Stimulated activated effector memory CD8-positive, alpha-beta T cell treated with anti-CD3 and anti-CD28 coated beads, Interleukin-12 subunit alpha, Interleukin-12 subunit beta, amount 100 ng/mL, for 72 hours (primary cell): ENCODE data around the gene ETHE1.

Source experiments
- ATAC-seq: fragments of 150-1000 bp; cut with Tn5 transposase; 2 replicates; pipeline ENCODE4 v1.10.0; 2021
- DNase-seq, 2 donors: peaks; one replicate each; pipeline ENCODE4 v3.0.0; 2021 to 2022; ENCODE audit warnings: low spot score in 2 of 2
- H3K27ac Mint-ChIP-seq: one replicate; pipeline ENCODE4 v1.8.0; 2022; ENCODE audit warnings: mild to moderate bottlenecking, mixed read lengths
- H3K36me3 Mint-ChIP-seq: one replicate; pipeline ENCODE4 v1.8.0; 2022; ENCODE audit warnings: mild to moderate bottlenecking, mixed read lengths
- H3K4me1 Mint-ChIP-seq: one replicate; pipeline ENCODE4 v1.8.0; 2022; ENCODE audit warnings: mixed read lengths
- H3K4me3 Mint-ChIP-seq: one replicate; pipeline ENCODE4 v1.8.0; 2022; ENCODE audit warnings: mild to moderate bottlenecking, mixed read lengths
- H3K9me3 Mint-ChIP-seq: one replicate; pipeline ENCODE4 v1.8.0; 2022; ENCODE audit warnings: mixed read lengths

The ETHE1 gene, protein sequence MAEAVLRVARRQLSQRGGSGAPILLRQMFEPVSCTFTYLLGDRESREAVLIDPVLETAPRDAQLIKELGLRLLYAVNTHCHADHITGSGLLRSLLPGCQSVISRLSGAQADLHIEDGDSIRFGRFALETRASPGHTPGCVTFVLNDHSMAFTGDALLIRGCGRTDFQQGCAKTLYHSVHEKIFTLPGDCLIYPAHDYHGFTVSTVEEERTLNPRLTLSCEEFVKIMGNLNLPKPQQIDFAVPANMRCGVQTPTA

DNA sequence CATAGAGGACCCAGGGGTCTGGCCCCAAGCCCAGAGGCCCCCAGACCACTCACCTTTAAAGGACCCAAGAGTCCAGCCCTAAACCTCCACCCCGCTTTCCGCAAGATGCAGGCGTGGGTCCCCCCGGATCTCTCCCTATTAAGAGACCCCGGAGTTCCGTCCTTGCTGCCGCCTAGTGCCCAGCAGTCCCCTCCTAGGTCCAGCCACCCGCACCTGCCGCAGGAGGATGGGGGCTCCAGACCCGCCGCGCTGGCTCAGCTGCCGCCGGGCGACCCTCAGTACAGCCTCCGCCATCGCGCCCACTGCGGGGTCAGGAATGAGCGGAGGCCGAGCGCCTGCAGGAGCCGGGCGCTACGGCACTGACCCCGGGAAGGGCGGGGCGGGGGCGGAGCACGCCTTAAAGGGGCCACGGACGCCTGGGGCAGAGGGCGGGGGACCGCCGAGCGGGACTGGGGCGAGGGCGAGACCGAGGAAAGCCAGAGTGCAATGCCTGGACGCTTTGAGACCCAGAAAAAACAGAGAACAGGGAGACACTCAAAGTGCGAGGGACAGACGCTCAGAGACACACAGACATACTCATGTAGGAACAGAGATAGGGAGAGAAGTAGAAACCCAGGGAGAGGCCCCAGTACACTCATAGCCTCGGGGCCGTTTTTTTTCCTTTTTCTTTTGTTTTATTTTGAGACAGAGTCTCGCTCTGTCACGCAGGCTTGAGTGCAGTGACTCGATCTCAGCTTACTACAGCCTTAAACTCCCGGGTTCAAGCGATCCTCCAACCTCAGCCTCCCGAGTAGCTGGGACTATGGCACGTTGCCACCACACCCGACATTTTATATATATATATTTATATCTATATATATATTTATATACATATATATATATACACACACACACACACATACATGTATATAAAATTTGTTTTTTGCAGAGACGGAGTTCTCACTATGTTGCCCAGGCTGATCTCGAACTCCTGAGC lies at the start of gene ETHE1:
Gene ETHE1 (minus strand): TSS at position 318 of the 976 bp plus-strand sequence. CDS start 24 bp downstream, at position 294.
- Mint-ChIP-seq H3K27ac (peak within 1 kb of the TSS; percentile 63), H3K4me1 (peaks cover 32% of the 10 kb centered on the region), H3K9me3 (no peaks in the 10 kb centered on the region), H3K36me3 (peaks cover 17% of the 10 kb centered on the region), H3K4me3 (peak within 1 kb of the TSS; percentile 92)
- peak; percentile 85 for ATAC-seq
- peak; percentile 62 to 91 for DNase-seq

DNA sequence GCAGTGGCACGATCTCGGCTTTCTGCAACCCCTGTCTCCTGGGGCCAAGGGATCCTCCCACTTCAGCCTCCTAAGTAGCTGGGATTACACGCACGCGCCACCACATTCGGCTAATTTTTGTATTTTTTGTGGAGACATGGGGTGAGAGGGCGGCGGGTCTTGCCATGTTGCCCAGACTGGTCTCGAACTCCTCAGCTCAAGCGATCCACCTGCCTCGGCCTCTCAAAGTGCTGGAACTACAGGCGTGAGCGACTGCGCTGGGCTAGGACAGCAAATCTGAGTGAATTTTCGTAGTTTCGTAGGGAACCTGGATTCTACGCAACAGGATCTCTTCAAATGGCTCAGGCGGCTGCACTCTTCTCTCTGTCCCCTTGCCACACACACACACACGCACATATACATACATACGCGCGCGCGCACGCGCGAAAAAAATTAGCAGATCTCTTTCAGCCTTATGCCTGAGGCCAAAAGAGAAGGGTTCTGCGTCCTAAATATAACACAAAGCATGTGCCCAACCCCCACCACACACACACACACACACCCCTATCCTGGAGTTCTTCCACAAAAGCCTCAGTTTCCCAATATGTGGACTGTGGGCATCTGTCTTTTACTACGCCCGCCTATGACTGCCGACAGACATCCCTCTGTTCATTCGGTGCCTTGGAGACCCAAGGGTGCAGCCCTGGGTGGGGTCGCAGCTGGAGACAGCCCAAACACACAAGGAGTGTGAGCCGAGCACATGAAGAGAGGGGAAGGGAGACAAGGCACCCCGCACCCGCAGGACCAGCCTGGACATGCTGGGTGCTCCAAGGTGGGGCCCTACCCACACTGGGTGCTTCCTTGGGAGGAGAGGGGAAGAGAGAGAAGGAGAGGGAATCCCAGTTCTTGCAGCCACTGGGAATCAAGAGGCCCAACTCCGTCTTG lies 49.2 kb upstream of the ETHE1 start:
- ATAC-seq: no peak
- no peak for DNase-seq
- Mint-ChIP-seq H3K4me3 (peak overlapping the region; percentile 99), H3K36me3 (peaks cover 15% of the 10 kb centered on the region), H3K27ac (peak overlapping the region; percentile 98), H3K9me3 (no peaks in the 10 kb centered on the region), H3K4me1 (peaks cover 58% of the 10 kb centered on the region)

DNA sequence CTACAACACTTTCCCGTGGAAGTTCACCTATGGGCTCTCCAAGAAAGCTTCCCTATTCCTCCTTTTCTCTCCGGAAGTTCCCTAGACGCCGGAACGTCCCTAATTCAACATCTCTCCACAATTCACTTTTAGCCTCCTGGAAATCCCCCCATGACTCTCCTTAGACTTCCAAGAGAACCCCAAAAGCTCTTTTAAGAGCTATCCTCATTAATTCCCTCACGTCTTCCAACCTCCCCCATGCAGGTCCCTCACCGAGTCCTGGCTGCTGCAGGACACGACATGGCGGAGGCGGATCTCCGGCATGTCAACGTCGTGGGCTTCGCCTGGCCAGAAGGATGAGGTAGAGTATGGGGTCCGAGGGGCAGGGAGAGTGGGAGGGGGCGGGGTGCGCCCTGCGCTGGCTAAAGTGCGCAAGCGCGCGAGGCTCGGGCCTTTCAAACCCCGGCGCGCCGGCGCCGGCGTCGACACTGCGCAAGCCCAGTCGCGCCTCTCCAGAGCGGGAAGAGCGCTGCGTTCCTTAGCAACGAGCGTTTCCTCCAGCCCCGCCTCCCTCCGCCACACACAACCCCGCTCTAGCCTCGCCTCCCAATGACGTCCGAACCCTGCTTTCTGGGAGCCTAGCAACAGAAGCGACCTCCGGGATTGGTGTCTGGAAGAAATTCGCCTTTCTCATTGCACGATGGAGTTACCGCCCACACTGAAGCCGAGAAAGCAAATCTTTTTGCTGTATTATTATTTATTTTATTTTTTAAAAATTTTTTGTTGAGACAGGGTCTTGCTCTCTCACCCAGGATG lies 48.4 kb upstream of the ETHE1 start, which contains the start of the genes PINLYP and XRCC1:
Gene PINLYP (plus strand): TSS at position 646 of the 795 bp plus-strand sequence. CDS start 1,391 bp downstream, outside the sequence.
Gene XRCC1 (minus strand): TSS at position 372 of the 795 bp plus-strand sequence. CDS start 69 bp downstream, at position 303.
- Mint-ChIP-seq H3K4me1 (peaks cover 62% of the 10 kb centered on the region), H3K36me3 (peaks cover 15% of the 10 kb centered on the region), H3K4me3 (peak within 1 kb of the TSS; percentile 99), H3K27ac (peak within 1 kb of the TSS; percentile 98), H3K9me3 (no peaks in the 10 kb centered on the region)
- peak; percentile 77 to 94 for DNase-seq
- peak; percentile 99 for ATAC-seq

DNA sequence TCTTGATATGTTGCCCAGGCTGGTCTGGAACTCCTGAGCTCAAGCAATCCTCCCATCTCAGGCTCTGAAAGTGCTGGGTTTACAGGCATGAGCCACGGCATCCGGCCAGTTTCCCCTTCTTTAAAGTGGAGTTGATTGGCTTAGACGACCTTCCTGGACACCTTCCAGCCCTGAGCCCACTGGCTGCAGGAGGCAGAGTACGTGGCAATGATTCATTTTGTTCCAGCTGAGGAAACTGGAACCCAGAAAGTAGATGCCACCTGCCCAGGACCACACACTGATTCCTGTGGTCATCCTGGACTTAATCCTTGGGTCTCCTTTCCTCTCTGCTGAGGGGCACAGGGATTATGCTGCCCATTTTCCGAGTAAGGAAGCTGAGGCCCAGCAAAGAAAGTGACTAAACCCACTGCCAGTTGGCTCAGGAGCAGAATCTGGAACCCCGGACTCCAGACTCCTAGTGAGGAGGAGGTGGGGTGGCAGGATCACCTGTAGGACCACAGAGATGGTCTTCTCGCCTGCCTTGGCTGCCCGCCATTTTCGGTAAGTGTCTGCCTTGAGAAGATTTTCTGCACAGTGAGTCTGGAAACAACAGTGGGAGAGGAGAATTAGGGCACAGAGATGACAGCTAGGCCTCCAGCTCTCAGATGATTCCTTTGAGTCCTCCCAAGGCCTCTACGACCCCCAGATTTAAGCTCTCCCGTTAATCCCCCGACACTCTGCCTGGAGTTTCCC lies 47.6 kb upstream of the ETHE1 start:
- no peaks in the 10 kb centered on the region for H3K9me3 Mint-ChIP-seq
- H3K4me3 Mint-ChIP-seq: peak overlapping the region; percentile 99
- H3K4me1 Mint-ChIP-seq: peaks cover 62% of the 10 kb centered on the region

DNA sequence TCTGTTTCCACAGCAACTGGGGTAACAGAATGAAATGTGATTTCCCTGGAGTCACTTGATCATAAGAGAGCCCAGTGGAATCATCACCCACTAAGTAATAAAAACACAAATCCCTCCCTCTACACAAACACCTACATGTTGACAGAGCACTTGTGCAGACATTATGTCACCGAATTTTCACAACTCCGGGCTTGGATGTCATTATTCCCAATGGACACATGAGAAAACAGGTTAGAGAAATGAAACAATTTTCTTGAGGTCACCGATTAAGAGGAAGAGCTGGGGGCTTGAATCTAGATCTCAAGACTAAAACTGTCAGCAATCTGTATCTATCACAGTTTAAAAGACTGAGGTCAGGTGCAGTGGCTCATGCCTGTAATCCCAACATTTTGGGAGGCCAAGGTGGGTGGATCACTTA lies 45.2 kb upstream of the ETHE1 start:
- peak overlapping the region; percentile 76 for H3K27ac Mint-ChIP-seq
- peaks cover 10% of the 10 kb centered on the region for H3K36me3 Mint-ChIP-seq
- H3K4me1 Mint-ChIP-seq: peaks cover 47% of the 10 kb centered on the region
- H3K4me3 Mint-ChIP-seq: no peak overlapping the region
- ATAC-seq (no peak), DNase-seq (no peak)
- H3K9me3 Mint-ChIP-seq: no peaks in the 10 kb centered on the region

More for the DNA sequence above, 47.6 kb upstream of the ETHE1 start:
- ATAC-seq (no peak), DNase-seq (no peak)
- Mint-ChIP-seq H3K36me3 (peaks cover 15% of the 10 kb centered on the region), H3K27ac (peak overlapping the region; percentile 98)

DNA sequence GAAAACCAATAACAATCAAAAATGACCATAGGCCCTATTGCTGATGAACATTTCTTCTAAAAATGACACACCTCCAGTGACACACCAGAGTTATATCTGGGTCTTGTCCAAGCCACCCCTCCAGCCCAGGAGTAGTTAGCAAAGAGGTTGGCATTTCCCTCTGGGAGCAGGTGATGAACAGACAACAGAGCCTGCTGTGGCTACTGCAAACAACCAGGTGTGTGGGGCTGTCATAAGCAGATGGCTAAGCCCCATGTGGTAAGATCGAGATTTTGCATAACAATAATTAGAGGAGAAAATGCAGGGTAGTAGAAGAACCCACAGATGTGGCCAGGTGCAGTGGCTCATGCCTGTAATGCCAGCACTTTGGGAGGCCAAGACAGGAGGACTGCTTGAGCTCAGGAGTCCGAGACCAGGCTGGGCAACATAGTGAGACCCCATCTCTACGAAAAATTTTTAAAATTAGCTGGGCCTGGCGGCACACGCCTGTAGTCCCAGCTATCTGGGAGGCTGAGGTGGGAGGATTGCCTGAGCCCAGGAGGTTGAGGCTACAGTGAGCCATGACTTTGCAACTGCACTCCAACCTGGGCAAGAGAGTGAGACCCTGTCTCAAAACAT lies 43.3 kb upstream of the ETHE1 start:
- Mint-ChIP-seq H3K36me3 (peaks cover 4% of the 10 kb centered on the region), H3K4me3 (no peak overlapping the region), H3K4me1 (peaks cover 36% of the 10 kb centered on the region), H3K27ac (peak overlapping the region; percentile 65), H3K9me3 (no peaks in the 10 kb centered on the region)
- DNase-seq: no peak
- no peak for ATAC-seq

DNA sequence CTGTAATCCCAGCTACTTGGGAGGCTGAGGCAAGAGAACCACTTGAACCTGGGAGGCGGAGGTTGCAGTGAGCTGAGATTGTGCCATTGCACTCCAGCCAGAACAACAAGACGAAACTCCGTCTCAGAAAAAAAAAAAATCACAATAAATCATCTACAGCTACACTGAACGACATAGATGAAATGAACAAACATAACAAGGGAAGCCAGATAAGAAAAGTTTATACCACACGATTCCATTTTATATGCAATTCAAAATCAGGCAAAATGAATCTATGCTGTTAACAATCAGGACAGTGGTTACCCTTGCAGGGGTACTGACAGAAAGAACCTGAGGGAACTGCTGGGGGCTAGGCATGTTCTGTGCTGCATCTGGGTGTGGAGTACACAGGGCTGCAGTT lies 42.7 kb upstream of the ETHE1 start:
- H3K4me1 Mint-ChIP-seq: peaks cover 36% of the 10 kb centered on the region

DNA sequence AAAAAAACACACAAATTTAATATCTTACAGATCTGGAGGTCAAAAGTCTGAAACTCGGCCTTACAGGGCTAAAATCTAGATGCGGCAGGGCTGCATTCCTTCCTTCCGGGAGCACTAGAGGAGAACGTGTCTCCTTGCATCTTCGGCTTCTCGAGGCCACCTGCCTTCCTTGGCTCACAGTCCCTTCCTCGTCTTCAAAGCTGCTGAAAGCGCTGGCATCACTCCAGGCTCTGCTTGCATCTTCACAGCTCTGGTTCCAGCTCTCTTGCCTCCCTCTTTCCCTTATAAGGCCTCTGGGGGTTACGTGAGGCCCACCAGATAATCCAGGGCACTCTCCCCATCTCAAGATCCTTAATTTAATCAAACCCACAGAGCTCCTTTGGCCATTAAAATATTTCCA lies 37.8 kb upstream of the ETHE1 start:
- no peak overlapping the region for H3K4me3 Mint-ChIP-seq
- peak overlapping the region; percentile 93 for H3K27ac Mint-ChIP-seq
- no peaks in the 10 kb centered on the region for H3K9me3 Mint-ChIP-seq
- H3K36me3 Mint-ChIP-seq: peaks cover 38% of the 10 kb centered on the region
- H3K4me1 Mint-ChIP-seq: peaks cover 55% of the 10 kb centered on the region
- no peak for ATAC-seq
- DNase-seq: no peak

More for the DNA sequence above, 42.7 kb upstream of the ETHE1 start:
- H3K9me3 Mint-ChIP-seq: no peaks in the 10 kb centered on the region
- H3K27ac Mint-ChIP-seq: peak overlapping the region; percentile 65
- no peaks in the 10 kb centered on the region for H3K36me3 Mint-ChIP-seq
- no peak for DNase-seq
- H3K4me3 Mint-ChIP-seq: no peak overlapping the region
- ATAC-seq: no peak

DNA sequence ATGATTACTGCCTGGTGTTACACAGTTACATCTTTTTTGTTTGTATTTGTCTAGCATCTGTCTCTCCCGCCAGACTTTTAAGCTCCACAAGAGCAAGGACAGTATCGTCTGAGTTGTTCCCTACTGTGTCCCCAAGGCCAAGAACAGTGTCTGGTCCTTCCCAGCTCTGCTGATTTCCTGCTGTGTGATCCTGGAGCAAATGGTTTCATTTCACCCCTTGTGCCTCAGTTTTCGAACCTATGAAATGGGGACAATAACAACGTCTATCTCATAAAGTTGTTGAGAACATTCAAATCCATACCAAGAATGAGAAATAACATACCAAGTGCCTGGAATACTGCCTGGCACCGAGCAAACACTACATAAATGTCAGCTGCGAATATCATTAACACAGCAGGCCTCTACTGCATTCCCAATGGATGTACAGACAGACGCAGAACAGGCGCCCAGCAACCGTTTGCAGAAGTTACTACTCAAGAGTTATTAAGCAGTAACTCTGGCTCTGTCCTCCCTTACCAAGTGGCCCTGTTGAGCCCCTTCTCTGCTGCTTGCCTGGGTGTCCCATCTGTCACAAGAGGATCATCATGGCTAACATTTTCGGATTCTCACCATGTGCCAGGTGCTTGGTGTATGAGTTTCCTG lies 36.9 kb upstream of the ETHE1 start:
- peak overlapping the region; percentile 93 for H3K27ac Mint-ChIP-seq
- H3K4me1 Mint-ChIP-seq: peaks cover 53% of the 10 kb centered on the region
- no peak for DNase-seq
- peaks cover 46% of the 10 kb centered on the region for H3K36me3 Mint-ChIP-seq
- no peaks in the 10 kb centered on the region for H3K9me3 Mint-ChIP-seq
- ATAC-seq: no peak
- H3K4me3 Mint-ChIP-seq: peak overlapping the region; percentile 57

DNA sequence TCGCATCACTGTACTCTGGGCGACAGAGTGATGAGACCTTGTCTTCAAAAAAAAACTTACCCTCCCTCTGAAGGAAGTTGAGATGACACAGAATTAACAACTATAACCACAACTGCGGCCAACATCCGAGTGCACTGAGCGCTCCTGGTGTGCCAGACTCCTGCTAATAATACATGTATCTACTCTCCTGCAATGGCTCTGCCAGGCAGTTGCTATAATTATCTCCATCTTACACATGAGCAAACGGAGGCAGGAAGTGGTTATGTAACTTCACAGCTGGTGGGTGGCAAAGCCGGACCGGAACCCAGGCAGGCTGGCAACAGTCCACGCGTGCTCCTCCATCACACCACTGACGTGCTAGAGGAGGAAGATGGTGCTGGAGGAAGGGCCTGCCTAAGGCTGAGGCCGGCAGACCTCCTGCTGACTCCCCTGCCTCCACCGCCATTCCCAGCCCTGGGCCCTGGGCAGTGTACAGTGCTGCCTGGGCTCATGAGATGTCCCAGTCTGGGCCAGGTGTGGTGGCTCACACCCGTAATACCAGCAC lies 35.8 kb upstream of the ETHE1 start:
- ATAC-seq (peak; percentile 97), DNase-seq (peak; percentile 52 to 85)
- Mint-ChIP-seq H3K36me3 (peaks cover 57% of the 10 kb centered on the region), H3K4me1 (peaks cover 53% of the 10 kb centered on the region), H3K4me3 (peak overlapping the region; percentile 57), H3K9me3 (no peaks in the 10 kb centered on the region), H3K27ac (peak overlapping the region; percentile 93)

DNA sequence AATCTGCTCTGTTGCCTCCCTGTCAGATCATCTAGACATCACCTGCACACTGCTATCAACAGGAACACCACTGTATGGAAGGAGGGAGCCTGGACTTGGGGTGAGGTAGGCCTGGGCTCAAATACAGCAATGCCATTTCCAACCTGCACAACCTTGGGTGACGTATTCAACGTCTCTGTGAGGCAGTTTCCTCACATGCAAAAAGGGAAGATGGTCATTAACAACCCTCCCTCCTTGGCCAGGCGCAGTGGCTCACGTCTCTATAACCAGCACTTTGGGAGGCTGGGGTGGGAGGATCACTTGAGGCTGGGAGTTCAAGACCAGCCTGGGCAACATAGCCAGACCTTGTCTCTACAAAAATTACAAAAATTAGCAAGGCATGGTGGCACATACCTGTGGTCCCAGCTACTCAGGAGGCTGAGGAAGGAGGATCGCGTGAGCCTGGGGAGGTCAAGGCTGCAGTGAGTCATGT lies 35.3 kb upstream of the ETHE1 start:
- Mint-ChIP-seq H3K4me3 (peak overlapping the region; percentile 57), H3K27ac (peak overlapping the region; percentile 93), H3K9me3 (no peaks in the 10 kb centered on the region), H3K36me3 (peaks cover 62% of the 10 kb centered on the region), H3K4me1 (peaks cover 53% of the 10 kb centered on the region)
- no peak for ATAC-seq
- DNase-seq: no peak

DNA sequence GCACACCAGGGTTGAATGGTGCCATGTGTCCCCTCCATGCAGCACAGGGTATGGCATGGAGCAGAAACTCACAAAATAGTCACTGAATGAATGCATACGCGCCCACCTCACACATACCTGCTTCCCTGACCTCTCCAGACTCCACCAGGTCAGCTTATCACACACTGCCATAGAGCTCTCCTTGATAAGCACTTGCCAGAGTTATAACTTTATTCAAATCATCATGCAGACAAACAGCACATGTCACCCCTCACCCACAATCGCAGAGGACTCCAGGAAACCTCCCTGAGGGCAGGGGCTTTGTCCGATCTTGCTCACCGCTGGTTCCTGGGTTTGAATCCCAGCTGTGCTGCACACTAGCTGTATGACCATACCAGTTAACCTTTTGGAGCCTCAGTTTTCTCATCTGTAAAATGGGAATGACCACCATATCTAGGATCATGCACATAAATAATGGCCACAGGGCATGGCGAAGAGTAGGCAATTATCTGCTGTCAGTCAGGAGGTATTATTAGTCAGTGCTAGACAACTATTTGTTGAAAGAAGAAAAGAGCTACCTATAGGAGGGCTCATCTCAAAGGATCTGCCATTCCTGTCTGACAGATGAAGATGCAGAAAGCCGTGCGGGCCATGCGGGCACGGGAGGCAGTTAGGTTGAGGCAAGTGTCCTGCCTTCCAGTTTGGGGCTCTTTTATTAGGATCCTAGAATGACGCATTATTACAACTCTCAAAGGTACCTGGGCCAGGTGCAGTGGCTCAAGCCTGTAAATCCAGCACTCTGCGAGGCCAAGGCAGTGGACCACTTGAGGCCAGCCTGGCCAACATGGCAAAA lies 34.4 kb upstream of the ETHE1 start:
- no peak for ATAC-seq
- peaks cover 71% of the 10 kb centered on the region for H3K36me3 Mint-ChIP-seq
- DNase-seq: no peak
- H3K4me1 Mint-ChIP-seq: peaks cover 53% of the 10 kb centered on the region
- H3K9me3 Mint-ChIP-seq: no peaks in the 10 kb centered on the region
- no peak overlapping the region for H3K4me3 Mint-ChIP-seq
- peak overlapping the region; percentile 93 for H3K27ac Mint-ChIP-seq
